ENCODE results near the gene TBL1X. TPM values are rescaled to one million over a fixed set of nuclear protein-coding genes. Genes with fewer than 3 reads are reported as not detected.
A peak's percentile ranks its signal among the peaks of the same experiment; 100 is the strongest.
"Not testable (repeated sequence)": the region's sequence is repeated elsewhere in the genome, so short reads cannot be mapped to it uniquely, and the experiment has no call there.

Gene TBL1X
- total RNA-seq, 2 experiments from 2014 or later, result 16.1 to 35.7 TPM

DNA sequence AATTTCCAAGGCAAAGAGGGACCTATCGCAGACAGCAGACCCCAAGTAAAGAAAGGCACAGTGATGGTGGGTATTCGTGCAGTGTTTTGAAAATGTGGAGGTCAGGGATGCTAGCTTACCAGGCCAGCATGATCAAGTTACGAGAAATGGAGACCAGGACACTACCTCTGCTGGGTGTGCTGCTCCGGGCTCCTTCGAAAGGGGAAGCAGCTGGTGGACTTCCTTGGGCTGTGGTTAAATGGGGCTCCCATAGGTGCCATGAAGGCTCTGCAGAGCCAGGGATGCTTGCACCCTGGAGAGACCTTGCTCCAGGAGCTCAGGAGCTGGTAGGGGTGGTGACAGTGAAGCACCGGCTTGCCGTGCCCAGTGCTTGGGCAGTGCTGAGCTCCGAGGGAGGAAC, 68.8 kb downstream of the TBL1X start:
- Histone ChIP-seq H3K79me2 (ENCODE audit: insufficient read depth, low read depth, low read length) (no peaks in the 10 kb centered on the region), H3K36me3 (ENCODE audit: insufficient read depth, low read length) (no peaks in the 10 kb centered on the region), H3K27ac (ENCODE audit: low read depth, low read length, poor library complexity, severe bottlenecking) (no peak overlapping the region), H3K9me3 (ENCODE audit: low read length) (no peaks in the 10 kb centered on the region), H3K4me2 (ENCODE audit: low read length) (no peak overlapping the region), H3K4me1 (ENCODE audit: insufficient read depth, low read length, poor library complexity, severe bottlenecking) (peaks cover 40% of the 10 kb centered on the region), H2AFZ (ENCODE audit: low read length) (no peak overlapping the region), H3K9me2 (ENCODE audit: insufficient read depth, low read length) (no peaks in the 10 kb centered on the region), H4K20me1 (ENCODE audit: insufficient read depth, low read length) (no peaks in the 10 kb centered on the region), H3K4me3 (ENCODE audit: low read depth, low read length, poor library complexity, severe bottlenecking) (no peak overlapping the region)
- CTCF ChIA-PET (ENCODE audit: unreplicated experiment), result no interaction called here
- POLR2A ChIA-PET, result interaction anchor here (0.6 kb wide), 1 partner anchor 74 kb away, joined by 3 read pairs; no protein-coding TSS in a partner anchor
- intact Hi-C loops (cut with micrococcal nuclease; ENCODE audit: unreplicated experiment), result no loop called here
- DNase-seq (ENCODE audit: low spot score), result no peak
- no TSS peak for BruUV-seq (replicated peaks)
- TF ChIP-seq, protein P1, sequence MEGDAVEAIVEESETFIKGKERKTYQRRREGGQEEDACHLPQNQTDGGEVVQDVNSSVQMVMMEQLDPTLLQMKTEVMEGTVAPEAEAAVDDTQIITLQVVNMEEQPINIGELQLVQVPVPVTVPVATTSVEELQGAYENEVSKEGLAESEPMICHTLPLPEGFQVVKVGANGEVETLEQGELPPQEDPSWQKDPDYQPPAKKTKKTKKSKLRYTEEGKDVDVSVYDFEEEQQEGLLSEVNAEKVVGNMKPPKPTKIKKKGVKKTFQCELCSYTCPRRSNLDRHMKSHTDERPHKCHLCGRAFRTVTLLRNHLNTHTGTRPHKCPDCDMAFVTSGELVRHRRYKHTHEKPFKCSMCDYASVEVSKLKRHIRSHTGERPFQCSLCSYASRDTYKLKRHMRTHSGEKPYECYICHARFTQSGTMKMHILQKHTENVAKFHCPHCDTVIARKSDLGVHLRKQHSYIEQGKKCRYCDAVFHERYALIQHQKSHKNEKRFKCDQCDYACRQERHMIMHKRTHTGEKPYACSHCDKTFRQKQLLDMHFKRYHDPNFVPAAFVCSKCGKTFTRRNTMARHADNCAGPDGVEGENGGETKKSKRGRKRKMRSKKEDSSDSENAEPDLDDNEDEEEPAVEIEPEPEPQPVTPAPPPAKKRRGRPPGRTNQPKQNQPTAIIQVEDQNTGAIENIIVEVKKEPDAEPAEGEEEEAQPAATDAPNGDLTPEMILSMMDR (conservative IDR thresholded peaks at IDR 0.05; ENCODE audit: low read length), result no peak
- no peak for TF ChIP-seq EZH2phosphoT487 (IDR thresholded peaks at IDR 0.05; ENCODE audit: borderline replicate concordance, low read depth, low read length)

DNA sequence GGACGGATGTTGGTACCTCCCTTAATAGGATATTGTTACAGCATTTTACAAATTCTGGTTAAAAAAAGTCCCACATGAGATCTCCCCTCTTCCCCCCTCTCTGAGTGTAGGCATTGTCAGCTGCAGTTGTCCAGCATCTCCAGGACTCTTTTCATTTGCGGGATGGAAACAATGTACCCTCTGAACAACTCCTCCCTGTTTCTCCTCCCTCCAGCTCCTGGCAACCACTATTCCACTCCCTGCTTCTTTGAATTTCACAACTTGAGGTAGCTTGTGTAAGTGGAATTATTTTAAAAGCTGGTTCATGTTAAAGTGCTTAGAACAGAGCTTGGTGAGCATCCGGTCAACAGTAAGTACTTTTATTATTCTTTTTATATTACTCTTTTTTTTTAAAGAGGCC, 69.8 kb downstream of the TBL1X start:
- H2AFZ ChIP-seq (ENCODE audit: low read length), result no peak overlapping the region
- peaks cover 40% of the 10 kb centered on the region for H3K4me1 ChIP-seq (ENCODE audit: insufficient read depth, low read length, poor library complexity, severe bottlenecking)
- no peak overlapping the region for H3K4me3 ChIP-seq (ENCODE audit: low read depth, low read length, poor library complexity, severe bottlenecking)
- intact Hi-C loops (cut with micrococcal nuclease; ENCODE audit: unreplicated experiment), result no loop called here
- no peaks in the 10 kb centered on the region for H4K20me1 ChIP-seq (ENCODE audit: insufficient read depth, low read length)
- no TSS peak for BruUV-seq (replicated peaks)
- H3K9me3 ChIP-seq (ENCODE audit: low read length), result no peaks in the 10 kb centered on the region
- TF ChIP-seq, protein P1 (conservative IDR thresholded peaks at IDR 0.05; ENCODE audit: low read length), result no peak
- TF ChIP-seq EZH2phosphoT487 (IDR thresholded peaks at IDR 0.05; ENCODE audit: borderline replicate concordance, low read depth, low read length), result no peak
- H3K27ac ChIP-seq (ENCODE audit: low read depth, low read length, poor library complexity, severe bottlenecking), result no peak overlapping the region
- ChIA-PET CTCF (ENCODE audit: unreplicated experiment) (no interaction called here), POLR2A (no interaction called here)
- peak overlapping the region; percentile 53 for H3K4me2 ChIP-seq (ENCODE audit: low read length)
- no peaks in the 10 kb centered on the region for H3K36me3 ChIP-seq (ENCODE audit: insufficient read depth, low read length)
- no peaks in the 10 kb centered on the region for H3K79me2 ChIP-seq (ENCODE audit: insufficient read depth, low read depth, low read length)
- DNase-seq (ENCODE audit: low spot score), result no peak
- H3K9me2 ChIP-seq (ENCODE audit: insufficient read depth, low read length), result no peaks in the 10 kb centered on the region

DNA sequence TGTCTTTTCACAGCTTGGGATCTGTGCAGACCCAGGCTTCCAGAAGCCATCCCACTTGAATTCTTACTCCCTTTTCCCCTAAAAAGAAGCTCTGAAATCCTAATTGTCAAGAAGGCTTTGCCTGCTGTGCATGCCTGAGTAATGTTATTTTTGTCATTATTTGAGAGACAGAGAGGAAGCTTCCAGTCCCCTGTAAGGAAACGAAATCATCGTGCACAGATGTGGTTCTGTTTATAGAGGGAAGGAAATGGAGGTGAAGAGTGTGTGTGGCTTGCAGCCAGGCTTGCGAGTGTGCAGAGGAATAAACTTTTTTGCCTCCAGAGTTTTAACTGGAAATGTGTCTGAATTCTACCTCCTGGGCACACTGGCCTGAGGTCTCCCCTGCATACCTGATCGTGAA, 70.2 kb downstream of the TBL1X start:
- no TSS peak for BruUV-seq (replicated peaks)
- H3K79me2 ChIP-seq (ENCODE audit: insufficient read depth, low read depth, low read length), result no peaks in the 10 kb centered on the region
- TF ChIP-seq EZH2phosphoT487 (IDR thresholded peaks at IDR 0.05; ENCODE audit: borderline replicate concordance, low read depth, low read length), result no peak
- TF ChIP-seq, protein P1 (conservative IDR thresholded peaks at IDR 0.05; ENCODE audit: low read length), result no peak
- ChIA-PET POLR2A (no interaction called here), CTCF (ENCODE audit: unreplicated experiment) (no interaction called here)
- intact Hi-C loops (cut with micrococcal nuclease; ENCODE audit: unreplicated experiment), result no loop called here
- H3K36me3 ChIP-seq (ENCODE audit: insufficient read depth, low read length), result no peaks in the 10 kb centered on the region
- H4K20me1 ChIP-seq (ENCODE audit: insufficient read depth, low read length), result no peaks in the 10 kb centered on the region
- peak overlapping the region; percentile 53 for H3K4me2 ChIP-seq (ENCODE audit: low read length)
- H2AFZ ChIP-seq (ENCODE audit: low read length), result no peak overlapping the region
- no peak overlapping the region for H3K27ac ChIP-seq (ENCODE audit: low read depth, low read length, poor library complexity, severe bottlenecking)
- H3K9me3 ChIP-seq (ENCODE audit: low read length), result no peaks in the 10 kb centered on the region
- H3K9me2 ChIP-seq (ENCODE audit: insufficient read depth, low read length), result no peaks in the 10 kb centered on the region
- H3K4me1 ChIP-seq (ENCODE audit: insufficient read depth, low read length, poor library complexity, severe bottlenecking), result peaks cover 36% of the 10 kb centered on the region
- H3K4me3 ChIP-seq (ENCODE audit: low read depth, low read length, poor library complexity, severe bottlenecking), result no peak overlapping the region
- peak; percentile 13 for DNase-seq (ENCODE audit: low spot score)

DNA sequence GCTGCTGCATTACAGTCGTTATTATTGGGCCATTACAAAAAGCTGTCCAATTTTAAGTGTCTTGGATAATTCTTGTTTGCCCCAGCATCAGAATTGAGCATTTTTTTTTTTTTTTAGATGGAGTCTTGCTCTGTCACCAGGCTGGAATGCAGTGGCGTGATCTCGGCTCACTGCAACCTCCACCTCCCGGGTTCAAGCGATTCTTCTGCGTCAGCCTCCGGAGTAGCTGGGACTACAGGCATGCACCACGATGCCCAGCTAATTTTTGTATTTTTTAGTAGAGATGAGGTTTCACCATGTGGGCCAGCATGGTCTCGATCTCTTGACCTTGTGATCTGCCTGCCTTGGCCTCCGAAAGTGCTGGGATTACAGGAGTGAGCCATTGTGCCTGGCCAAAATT, 71.3 kb downstream of the TBL1X start:
- H3K36me3 ChIP-seq (ENCODE audit: insufficient read depth, low read length); POLR2A ChIA-PET; intact Hi-C loops (cut with micrococcal nuclease; ENCODE audit: unreplicated experiment); H4K20me1 ChIP-seq (ENCODE audit: insufficient read depth, low read length); H3K9me3 ChIP-seq (ENCODE audit: low read length); H2AFZ ChIP-seq (ENCODE audit: low read length); H3K9me2 ChIP-seq (ENCODE audit: insufficient read depth, low read length); DNase-seq (ENCODE audit: low spot score); H3K27ac ChIP-seq (ENCODE audit: low read depth, low read length, poor library complexity, severe bottlenecking); H3K4me2 ChIP-seq (ENCODE audit: low read length); BruUV-seq (replicated peaks); CTCF ChIA-PET (ENCODE audit: unreplicated experiment); H3K4me3 ChIP-seq (ENCODE audit: low read depth, low read length, poor library complexity, severe bottlenecking); H3K79me2 ChIP-seq (ENCODE audit: insufficient read depth, low read depth, low read length): not testable (repeated sequence)
- peaks cover 25% of the 10 kb centered on the region for H3K4me1 ChIP-seq (ENCODE audit: insufficient read depth, low read length, poor library complexity, severe bottlenecking)

Measured in OCI-LY7 (cell line).